Measurements from ENCODE around the gene NNAT.
"Not testable (repeated sequence)": the region's sequence is repeated elsewhere in the genome, so short reads cannot be mapped to it uniquely, and the experiment has no call there.

Gene NNAT

DNA sequence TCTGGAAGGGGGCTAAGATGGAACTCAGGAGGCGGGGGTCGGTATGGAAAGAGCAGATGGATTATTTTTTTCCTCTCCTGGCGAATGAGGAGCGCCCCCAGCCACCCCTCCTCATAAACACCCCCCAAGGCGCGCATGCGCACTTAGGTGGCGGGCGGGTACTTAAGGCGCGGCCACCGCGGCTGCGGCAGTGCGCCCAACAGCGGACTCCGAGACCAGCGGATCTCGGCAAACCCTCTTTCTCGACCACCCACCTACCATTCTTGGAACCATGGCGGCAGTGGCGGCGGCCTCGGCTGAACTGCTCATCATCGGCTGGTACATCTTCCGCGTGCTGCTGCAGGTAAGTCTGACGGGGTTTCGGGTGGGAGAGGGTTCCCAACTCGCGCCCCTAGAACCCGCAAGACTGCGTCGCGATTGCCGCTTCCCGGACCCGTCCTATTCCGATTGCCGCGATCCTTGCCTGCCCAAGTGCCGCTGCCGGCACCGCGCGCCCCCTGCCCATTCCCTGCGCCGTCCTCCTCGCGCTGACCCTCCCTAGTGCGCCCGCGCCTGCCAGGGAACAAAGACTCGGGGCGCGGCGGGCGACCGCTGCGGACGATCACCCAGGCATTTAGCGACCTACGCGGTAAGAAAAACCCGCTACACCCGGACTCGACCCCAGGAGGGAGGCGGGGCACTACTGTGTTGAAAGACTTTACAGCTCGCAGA lies at the start of gene NNAT:
TSS of gene NNAT (plus strand) at position 190 of the 711 bp plus-strand sequence. CDS start at position 272, 82 bp downstream.
- no peak for DNase-seq (ENCODE audit: extremely low read depth in 1 of 2, low read depth in 1 of 2)

DNA sequence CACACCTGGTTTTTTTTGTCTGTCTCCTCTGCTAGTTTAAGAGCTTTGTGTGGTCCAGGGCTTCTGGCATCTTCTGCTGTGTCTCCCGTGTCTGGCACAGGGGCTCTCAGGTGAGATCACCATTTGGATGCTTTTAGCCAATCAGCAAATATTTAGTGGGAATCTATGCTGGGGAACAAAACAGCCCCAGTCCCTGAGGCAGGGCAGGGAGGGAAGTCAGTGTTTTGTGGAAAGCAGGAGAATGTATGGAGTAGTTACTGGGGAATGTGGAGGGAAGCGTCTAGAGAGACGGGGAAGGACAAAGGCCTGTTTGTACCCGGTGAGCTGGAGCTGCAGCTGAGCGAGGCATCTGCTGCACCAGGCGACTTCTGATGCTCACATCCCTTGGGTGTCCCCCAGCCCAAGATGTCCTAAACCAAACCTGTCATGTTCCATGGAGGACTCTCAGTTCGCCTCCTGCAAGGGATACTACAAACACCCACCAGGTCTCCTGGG lies 49.3 kb upstream of the NNAT start:
- DNase-seq (ENCODE audit: extremely low read depth in 1 of 2, low read depth in 1 of 2), result no peak

GRCh38 chr20:37472435-37472834 lies 48.6 kb upstream of the NNAT start:
- not testable (repeated sequence) for DNase-seq (ENCODE audit: extremely low read depth in 1 of 2, low read depth in 1 of 2)

GRCh38 chr20:37473249-37474000 lies 47.6 kb upstream of the NNAT start:
- no peak for DNase-seq (ENCODE audit: extremely low read depth in 1 of 2, low read depth in 1 of 2)

- DNase-seq (ENCODE audit: extremely low read depth in 1 of 2, low read depth in 1 of 2), result no peak
These were observed 46.7 kb upstream of the NNAT start for GRCh38 chr20:37474386-37474785.

DNA sequence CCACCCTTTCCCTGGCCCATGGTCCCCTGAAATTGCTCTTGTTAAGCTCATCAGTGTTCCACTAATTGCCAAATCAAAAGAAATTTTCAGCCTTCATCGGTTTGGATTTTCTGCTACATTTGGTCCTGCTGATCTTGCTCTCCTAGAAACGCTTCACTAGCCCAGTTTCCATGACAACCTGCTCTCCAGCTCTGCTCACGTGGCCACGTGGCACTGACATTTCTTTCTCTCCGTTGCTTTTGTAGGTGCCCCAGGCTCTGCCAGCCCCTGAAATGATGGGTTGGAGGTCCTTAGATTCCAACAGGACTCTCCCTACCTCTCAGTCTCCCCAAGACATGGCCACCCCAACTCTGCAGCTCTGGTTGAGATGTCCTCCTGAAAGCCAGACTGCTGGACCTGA lies 45.8 kb upstream of the NNAT start:
- DNase-seq (ENCODE audit: extremely low read depth in 1 of 2, low read depth in 1 of 2), result no peak

- no peak for DNase-seq (ENCODE audit: extremely low read depth in 1 of 2, low read depth in 1 of 2)
These were observed 44.0 kb upstream of the NNAT start for GRCh38 chr20:37477041-37477440.

GRCh38 chr20:37479266-37479665 lies 41.8 kb upstream of the NNAT start:
- DNase-seq (ENCODE audit: extremely low read depth in 1 of 2, low read depth in 1 of 2), result no peak

GRCh38 chr20:37479925-37480691 lies 40.9 kb upstream of the NNAT start:
- DNase-seq (ENCODE audit: extremely low read depth in 1 of 2, low read depth in 1 of 2), result no peak

GRCh38 chr20:37480919-37481318 lies 40.1 kb upstream of the NNAT start:
- DNase-seq (ENCODE audit: extremely low read depth in 1 of 2, low read depth in 1 of 2), result no peak

- no peak for DNase-seq (ENCODE audit: extremely low read depth in 1 of 2, low read depth in 1 of 2)
These were observed 39.4 kb upstream of the NNAT start for GRCh38 chr20:37481610-37482009.

DNA sequence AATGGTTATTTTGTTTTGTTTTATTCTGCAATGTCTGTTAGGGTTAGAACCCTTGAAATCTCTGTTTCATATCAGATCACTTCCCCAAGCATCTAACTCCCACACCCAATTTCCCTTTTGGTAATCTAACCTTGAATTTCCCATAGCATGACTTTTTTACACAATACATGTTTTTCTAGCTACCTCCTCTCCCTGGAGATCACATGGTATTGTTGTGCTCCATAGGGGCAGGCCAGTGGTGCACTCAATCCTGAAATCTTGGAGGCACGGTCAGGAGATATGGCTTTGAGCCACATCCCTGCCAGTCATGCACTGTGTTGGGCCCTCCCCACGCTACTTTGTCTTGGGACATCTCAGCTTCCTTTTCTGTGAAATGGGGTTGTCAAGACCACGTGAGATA lies 36.7 kb upstream of the NNAT start:
- no peak for DNase-seq (ENCODE audit: extremely low read depth in 1 of 2, low read depth in 1 of 2)

GRCh38 chr20:37486209-37486608 lies 34.8 kb upstream of the NNAT start:
- DNase-seq (ENCODE audit: extremely low read depth in 1 of 2, low read depth in 1 of 2), result not testable (repeated sequence)

- no peak for DNase-seq (ENCODE audit: extremely low read depth in 1 of 2, low read depth in 1 of 2)
These were observed 30.2 kb upstream of the NNAT start for GRCh38 chr20:37490663-37491350.

GRCh38 chr20:37492096-37492625 lies 28.9 kb upstream of the NNAT start:
- DNase-seq (ENCODE audit: extremely low read depth in 1 of 2, low read depth in 1 of 2), result no peak

GRCh38 chr20:37492945-37493344 lies 28.1 kb upstream of the NNAT start:
- DNase-seq (ENCODE audit: extremely low read depth in 1 of 2, low read depth in 1 of 2), result no peak

DNA sequence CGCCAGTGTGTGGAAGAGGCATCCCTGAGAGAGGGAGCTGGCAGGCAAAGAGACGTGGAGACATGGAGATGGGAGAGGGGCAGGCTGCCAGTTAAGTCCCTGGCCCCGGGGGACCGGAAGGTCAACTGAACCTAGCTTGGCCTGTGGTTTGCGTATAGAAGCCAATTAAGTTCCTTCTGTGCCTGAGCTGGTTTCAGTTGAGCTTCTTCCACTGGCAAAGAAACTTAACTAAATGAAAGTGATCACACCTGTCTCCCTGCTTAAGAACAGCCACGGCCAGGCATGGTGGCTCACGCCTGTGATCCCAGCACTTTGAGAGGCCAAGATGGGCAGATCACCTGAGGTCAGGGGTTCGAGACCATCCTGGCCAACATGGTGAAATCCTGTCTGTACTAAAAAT lies 26.7 kb upstream of the NNAT start:
- no peak for DNase-seq (ENCODE audit: extremely low read depth in 1 of 2, low read depth in 1 of 2)

GRCh38 chr20:37494796-37495195 lies 26.3 kb upstream of the NNAT start:
- DNase-seq (ENCODE audit: extremely low read depth in 1 of 2, low read depth in 1 of 2), result no peak

DNA sequence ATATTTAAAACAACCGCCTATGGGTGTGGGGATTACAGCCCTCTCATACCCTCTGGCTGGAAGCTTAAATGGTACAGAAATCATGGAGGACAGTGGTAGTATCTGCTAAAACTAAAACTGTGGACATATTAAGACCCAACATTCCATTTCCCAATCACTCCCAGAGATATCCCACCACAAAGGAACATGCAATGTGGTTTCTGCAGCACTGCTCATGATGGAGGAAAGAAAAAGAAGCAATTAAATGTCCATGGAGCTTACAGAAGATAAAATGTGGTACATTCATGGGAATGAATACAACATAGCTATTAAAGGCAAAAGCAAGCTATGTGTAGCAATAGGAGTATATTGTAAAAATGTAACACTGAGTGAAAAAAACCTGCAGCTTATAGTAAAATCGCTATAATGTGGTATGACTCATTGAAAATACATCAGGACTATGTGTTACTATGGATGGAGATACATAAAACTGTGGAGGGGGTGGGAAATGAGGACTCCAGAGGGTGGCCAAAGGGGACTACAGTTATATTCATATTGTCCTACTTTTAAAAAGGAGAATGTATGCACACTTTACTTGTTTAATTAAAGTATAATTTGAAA lies 22.9 kb upstream of the NNAT start:
- no peak for DNase-seq (ENCODE audit: extremely low read depth in 1 of 2, low read depth in 1 of 2)

GRCh38 chr20:37500311-37500710 lies 20.7 kb upstream of the NNAT start:
- no peak for DNase-seq (ENCODE audit: extremely low read depth in 1 of 2, low read depth in 1 of 2)

Data from activated CD8-positive, alpha-beta memory T cell treated with anti-CD3 and anti-CD28 coated beads for 1 hour (primary cell).